Immature natural killer cell (primary cell): ENCODE results near the gene IRF2BP2. TPM values are rescaled to one million over a fixed set of nuclear protein-coding genes. Genes with fewer than 3 reads are reported as not detected.
"Not testable (repeated sequence)": the region's sequence is repeated elsewhere in the genome, so short reads cannot be mapped to it uniquely, and the experiment has no call there.

Experiments used
- DNase-seq, 3 donors: peaks; one replicate each; pipeline ENCODE4 v3.0.0; 2022; ENCODE audit warnings: mixed read lengths in 1 of 3
- H3K27ac Mint-ChIP-seq, 6 donors: one replicate each; pipeline ENCODE4 v1.8.0; 2020; ENCODE audit warnings: mixed read lengths in 6 of 6, mild to moderate bottlenecking in 5 of 6, inconsistent platforms in 4 of 6, moderate library complexity in 3 of 6
- H3K27me3 Mint-ChIP-seq, 3 donors: one replicate each; pipeline ENCODE4 v1.8.0; 2020 to 2021; ENCODE audit warnings: low read depth in 3 of 3, mild to moderate bottlenecking in 3 of 3, mixed read lengths in 3 of 3, moderate library complexity in 3 of 3, inconsistent platforms in 1 of 3
- H3K36me3 Mint-ChIP-seq, 3 donors: one replicate each; pipeline ENCODE4 v1.8.0; 2020; ENCODE audit warnings: mixed read lengths in 3 of 3, inconsistent platforms in 2 of 3, mild to moderate bottlenecking in 2 of 3
- H3K4me1 Mint-ChIP-seq, 2 donors: one replicate each; pipeline ENCODE4 v1.8.0; 2020; ENCODE audit warnings: inconsistent platforms in 2 of 2, mild to moderate bottlenecking in 2 of 2, mixed read lengths in 2 of 2, moderate library complexity in 1 of 2
- H3K4me3 Mint-ChIP-seq, 5 donors: one replicate each; pipeline ENCODE4 v1.8.0; 2020; ENCODE audit warnings: mild to moderate bottlenecking in 5 of 5, mixed read lengths in 5 of 5, inconsistent platforms in 3 of 5, moderate library complexity in 3 of 5
- H3K9me3 Mint-ChIP-seq, 6 donors: one replicate each; pipeline ENCODE4 v1.8.0; 2020; ENCODE audit warnings: mild to moderate bottlenecking in 6 of 6, mixed read lengths in 6 of 6, inconsistent platforms in 4 of 6, moderate library complexity in 3 of 6
- polyA plus RNA-seq, 3 donors: library from polyadenylated mRNA; unstranded; fragments of 300-500 nt; fragmentation: Illumina TruSeq; gene quantifications; one replicate each; pipeline ENCODE4 v1.2.3, GENCODE V29; 2021

IRF2BP2 gene
- polyA plus RNA-seq, 3 donors from 2014 or later: 19.1 to 28.2 (median 26.4) TPM

GRCh38 chr1:234644928-234645327 is 35.0 kb upstream of the IRF2BP2 start:
- no peak for DNase-seq
- Mint-ChIP-seq H3K9me3 (no peaks in the 10 kb centered on the region), H3K36me3 (no peaks in the 10 kb centered on the region), H3K27me3 (peaks cover 1 to 6% (median 1%) of the 10 kb centered on the region in 3 donors), H3K4me1 (no peaks in the 10 kb centered on the region), H3K27ac (no peak overlapping the region), H3K4me3 (no peak overlapping the region)

GRCh38 chr1:234643850-234644134 is 33.8 kb upstream of the IRF2BP2 start:
- no peak overlapping the region for H3K27ac Mint-ChIP-seq
- no peaks in the 10 kb centered on the region for H3K4me1 Mint-ChIP-seq
- H3K36me3 Mint-ChIP-seq: peaks cover 0 to 2% (median 0%) of the 10 kb centered on the region in 3 donors
- H3K9me3 Mint-ChIP-seq: no peaks in the 10 kb centered on the region
- H3K27me3 Mint-ChIP-seq: peaks cover 0 to 6% (median 1%) of the 10 kb centered on the region in 3 donors
- DNase-seq: no peak
- H3K4me3 Mint-ChIP-seq: no peak overlapping the region

GRCh38 chr1:234643111-234643849 is 33.3 kb upstream of the IRF2BP2 start:
- Mint-ChIP-seq H3K9me3 (no peaks in the 10 kb centered on the region), H3K27me3 (peaks cover 0 to 6% (median 1%) of the 10 kb centered on the region in 3 donors), H3K27ac (no peak overlapping the region), H3K4me3 (no peak overlapping the region), H3K36me3 (peaks cover 0 to 3% (median 0%) of the 10 kb centered on the region in 3 donors), H3K4me1 (no peaks in the 10 kb centered on the region)
- no peak for DNase-seq

GRCh38 chr1:234642428-234642827 is 32.5 kb upstream of the IRF2BP2 start:
- Mint-ChIP-seq H3K36me3 (peaks cover 0 to 3% (median 0%) of the 10 kb centered on the region in 3 donors), H3K4me3 (no peak overlapping the region), H3K4me1 (no peaks in the 10 kb centered on the region), H3K27me3 (peaks cover 0 to 6% (median 1%) of the 10 kb centered on the region in 3 donors), H3K27ac (no peak overlapping the region), H3K9me3 (no peaks in the 10 kb centered on the region)
- no peak for DNase-seq

GRCh38 chr1:234639961-234640360 is 30.0 kb upstream of the IRF2BP2 start:
- no peak overlapping the region for H3K4me3 Mint-ChIP-seq
- H3K36me3 Mint-ChIP-seq: peaks cover 0 to 3% (median 0%) of the 10 kb centered on the region in 3 donors
- no peaks in the 10 kb centered on the region for H3K4me1 Mint-ChIP-seq
- no peaks in the 10 kb centered on the region for H3K9me3 Mint-ChIP-seq
- H3K27me3 Mint-ChIP-seq: peaks cover 0 to 4% (median 0%) of the 10 kb centered on the region in 3 donors
- no peak overlapping the region for H3K27ac Mint-ChIP-seq
- no peak for DNase-seq

GRCh38 chr1:234638832-234639799 is 29.1 kb upstream of the IRF2BP2 start:
- Mint-ChIP-seq H3K4me1 (no peaks in the 10 kb centered on the region), H3K27ac (no peak overlapping the region), H3K4me3 (no peak overlapping the region), H3K27me3 (peaks cover 0 to 4% (median 2%) of the 10 kb centered on the region in 3 donors), H3K36me3 (peaks cover 0 to 3% (median 0%) of the 10 kb centered on the region in 3 donors), H3K9me3 (no peaks in the 10 kb centered on the region)
- no peak for DNase-seq

GRCh38 chr1:234634922-234635321 is 24.9 kb upstream of the IRF2BP2 start:
- not testable (repeated sequence) for H3K36me3 Mint-ChIP-seq, H3K27ac Mint-ChIP-seq, H3K27me3 Mint-ChIP-seq, DNase-seq, H3K4me1 Mint-ChIP-seq, H3K9me3 Mint-ChIP-seq, H3K4me3 Mint-ChIP-seq

GRCh38 chr1:234634387-234634786 is 24.4 kb upstream of the IRF2BP2 start:
- no peak overlapping the region for H3K27ac Mint-ChIP-seq
- H3K4me3 Mint-ChIP-seq: no peak overlapping the region
- no peak for DNase-seq
- peaks cover 0 to 3% (median 0%) of the 10 kb centered on the region in 3 donors for H3K36me3 Mint-ChIP-seq
- no peaks in the 10 kb centered on the region for H3K9me3 Mint-ChIP-seq
- H3K4me1 Mint-ChIP-seq: no peaks in the 10 kb centered on the region
- H3K27me3 Mint-ChIP-seq: peaks cover 0 to 5% (median 0%) of the 10 kb centered on the region in 3 donors

GRCh38 chr1:234633246-234634003 is 23.4 kb upstream of the IRF2BP2 start:
- Mint-ChIP-seq H3K27ac (no peak overlapping the region), H3K27me3 (peaks cover 0 to 5% (median 0%) of the 10 kb centered on the region in 3 donors), H3K36me3 (no peaks in the 10 kb centered on the region), H3K4me3 (no peak overlapping the region), H3K9me3 (no peaks in the 10 kb centered on the region), H3K4me1 (no peaks in the 10 kb centered on the region)
- DNase-seq: no peak

- no peak overlapping the region for H3K27ac Mint-ChIP-seq
- no peaks in the 10 kb centered on the region for H3K36me3 Mint-ChIP-seq
- no peak for DNase-seq
- no peaks in the 10 kb centered on the region for H3K4me1 Mint-ChIP-seq
- no peaks in the 10 kb centered on the region for H3K9me3 Mint-ChIP-seq
- H3K4me3 Mint-ChIP-seq: no peak overlapping the region
- H3K27me3 Mint-ChIP-seq: peaks cover 2 to 7% (median 5%) of the 10 kb centered on the region in 3 donors
These were observed 22.2 kb upstream of the IRF2BP2 start for GRCh38 chr1:234632225-234632624.

GRCh38 chr1:234631721-234632125 is 21.7 kb upstream of the IRF2BP2 start:
- no peak for DNase-seq

GRCh38 chr1:234629026-234629425 is 19.0 kb upstream of the IRF2BP2 start:
- Mint-ChIP-seq H3K4me3 (no peak overlapping the region), H3K4me1 (no peaks in the 10 kb centered on the region), H3K36me3 (no peaks in the 10 kb centered on the region), H3K27me3 (peaks cover 2 to 7% (median 5%) of the 10 kb centered on the region in 3 donors), H3K9me3 (no peaks in the 10 kb centered on the region), H3K27ac (no peak overlapping the region)
- no peak for DNase-seq

More at GRCh38 chr1:234631721-234632125, 21.7 kb upstream of the IRF2BP2 start:
- Mint-ChIP-seq H3K27ac (no peak overlapping the region), H3K4me3 (no peak overlapping the region), H3K36me3 (no peaks in the 10 kb centered on the region), H3K9me3 (no peaks in the 10 kb centered on the region), H3K4me1 (no peaks in the 10 kb centered on the region), H3K27me3 (peaks cover 2 to 7% (median 5%) of the 10 kb centered on the region in 3 donors)

- Mint-ChIP-seq H3K4me3 (no peak overlapping the region), H3K27ac (no peak overlapping the region)
These were observed 18.1 kb upstream of the IRF2BP2 start for GRCh38 chr1:234628089-234628488.

More at GRCh38 chr1:234628089-234628488, 18.1 kb upstream of the IRF2BP2 start:
- Mint-ChIP-seq H3K36me3 (no peaks in the 10 kb centered on the region), H3K27me3 (peaks cover 2 to 7% (median 5%) of the 10 kb centered on the region in 3 donors), H3K9me3 (no peaks in the 10 kb centered on the region), H3K4me1 (no peaks in the 10 kb centered on the region)
- DNase-seq: no peak
